ENCODE data around the gene FAM163B.

The FAM163B gene

DNA sequence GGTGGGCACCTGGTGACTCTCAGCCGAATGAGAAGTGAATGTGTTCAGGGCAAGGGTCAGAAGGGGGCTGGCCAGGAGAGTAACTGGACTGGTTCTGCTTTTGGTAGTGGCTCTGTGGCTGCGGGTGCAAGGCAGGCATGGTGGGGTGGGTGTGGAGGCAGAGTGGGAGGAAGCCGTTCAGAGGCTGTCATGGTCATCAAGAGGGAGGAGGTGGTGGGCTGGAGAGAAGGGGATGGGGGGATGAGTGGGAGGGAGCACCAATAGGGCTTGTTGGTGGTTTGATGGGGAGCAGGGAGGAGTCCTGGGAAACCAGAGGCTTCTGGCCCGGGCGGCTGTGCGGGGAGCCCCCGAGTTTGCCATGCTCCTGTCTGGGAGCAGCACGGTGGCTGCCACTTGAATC lies 13.3 kb downstream of the FAM163B start:
- DNase-seq: no peak

DNA sequence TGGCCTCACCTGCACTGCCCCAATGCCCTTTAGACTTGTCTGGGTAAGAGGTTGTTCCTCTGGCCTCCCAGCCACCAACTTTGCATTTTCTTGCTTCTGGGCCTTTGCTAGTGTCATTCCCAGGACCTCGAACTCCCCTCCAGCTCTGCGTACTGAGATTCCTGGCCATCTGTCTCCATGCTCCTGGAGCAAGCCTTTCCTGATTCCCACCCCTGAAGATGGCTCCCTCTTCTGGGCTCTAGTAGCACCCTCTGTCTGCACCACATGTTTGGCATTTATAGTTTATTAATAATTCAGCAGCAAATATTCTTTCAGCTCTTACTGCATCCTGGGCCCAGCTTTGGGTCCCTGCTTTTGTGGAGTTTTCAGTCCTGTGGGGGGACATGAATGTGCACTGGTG lies 14.9 kb downstream of the FAM163B start:
- no peak for DNase-seq

DNA sequence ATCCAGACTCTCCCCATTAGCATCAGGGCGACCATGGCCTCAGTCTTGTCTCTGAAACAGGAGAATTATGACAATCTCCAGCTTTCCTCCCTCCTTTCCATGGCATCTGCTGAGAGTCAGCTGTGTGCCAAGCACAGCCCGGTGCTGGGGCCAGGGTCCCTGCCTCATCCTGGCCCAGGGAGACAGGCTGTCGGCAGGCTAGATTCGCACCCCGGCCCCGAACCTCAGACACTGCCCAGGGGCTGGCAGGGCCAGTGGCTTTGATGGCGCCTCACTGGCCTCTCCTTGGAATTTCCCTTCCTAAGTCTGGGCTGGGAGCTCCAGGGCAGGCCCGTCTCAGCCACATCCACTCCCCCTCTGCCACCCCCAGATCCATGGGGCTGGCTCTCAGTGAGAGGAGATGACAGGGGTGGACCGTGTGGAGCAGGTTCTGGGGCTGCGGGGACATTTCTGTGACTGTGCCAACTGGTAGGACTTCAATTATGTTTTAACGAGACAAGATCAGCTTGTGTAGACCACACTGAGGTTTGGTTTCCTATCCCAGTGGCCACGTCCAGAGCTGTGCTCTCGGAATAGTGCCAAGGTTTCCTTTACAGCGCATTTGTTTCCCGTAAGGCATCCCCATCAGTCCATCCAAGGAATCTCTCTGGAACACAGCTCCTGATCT lies 15.5 kb downstream of the FAM163B start:
- no peak for DNase-seq

DNA sequence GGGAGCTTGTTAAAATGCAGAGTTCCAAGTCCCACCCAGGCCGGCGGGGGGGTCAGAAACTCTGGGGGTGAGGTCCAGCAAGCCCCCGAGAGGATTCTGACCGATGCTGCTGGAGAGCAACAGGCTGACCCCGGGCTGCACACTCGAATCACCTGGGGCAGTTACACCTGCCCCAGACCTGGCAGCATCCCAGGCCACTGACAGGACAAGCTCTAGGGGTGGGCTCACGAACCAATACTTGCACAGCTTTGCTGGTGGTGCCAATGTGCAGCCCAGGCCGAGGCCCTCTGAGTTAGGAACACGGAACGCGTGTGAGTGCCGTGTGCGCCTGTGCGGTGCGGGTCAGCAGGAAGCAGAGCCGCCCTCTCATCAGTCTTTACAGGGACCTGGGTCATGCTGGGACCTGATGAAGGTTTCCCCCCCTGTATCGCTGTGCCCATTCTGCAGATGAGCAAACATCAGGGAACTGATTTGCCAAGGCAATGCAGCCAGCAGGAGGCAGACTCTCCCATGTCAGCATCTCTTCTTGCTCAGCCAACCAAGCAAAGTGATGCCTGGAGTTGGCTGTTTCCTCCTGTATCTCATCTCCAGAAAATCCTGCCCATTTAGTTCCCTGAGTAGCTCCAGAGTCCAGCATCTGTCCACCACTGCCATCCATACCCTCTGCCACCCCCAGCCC lies 16.3 kb downstream of the FAM163B start:
- no peak for DNase-seq

DNA sequence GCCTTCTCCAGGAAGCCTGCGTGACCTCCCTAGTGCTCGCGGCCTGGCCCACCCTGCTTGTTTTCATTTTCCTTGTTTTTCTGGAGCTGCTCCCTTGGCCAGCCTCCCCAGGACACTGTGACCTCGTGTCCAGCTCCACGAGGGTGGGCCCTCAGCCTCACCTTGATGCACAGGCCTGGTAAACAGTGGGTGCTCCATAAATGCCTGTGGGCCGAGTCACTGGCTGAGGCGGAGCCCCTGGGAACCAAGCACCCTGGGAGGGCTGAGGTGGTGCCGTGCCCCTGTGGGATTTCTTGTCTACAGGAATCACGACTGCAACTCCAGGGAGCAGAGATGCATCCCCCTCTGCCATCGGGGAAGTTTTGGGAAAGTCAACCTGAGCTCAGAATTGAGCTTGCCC lies 17.2 kb downstream of the FAM163B start:
- DNase-seq: no peak

DNA sequence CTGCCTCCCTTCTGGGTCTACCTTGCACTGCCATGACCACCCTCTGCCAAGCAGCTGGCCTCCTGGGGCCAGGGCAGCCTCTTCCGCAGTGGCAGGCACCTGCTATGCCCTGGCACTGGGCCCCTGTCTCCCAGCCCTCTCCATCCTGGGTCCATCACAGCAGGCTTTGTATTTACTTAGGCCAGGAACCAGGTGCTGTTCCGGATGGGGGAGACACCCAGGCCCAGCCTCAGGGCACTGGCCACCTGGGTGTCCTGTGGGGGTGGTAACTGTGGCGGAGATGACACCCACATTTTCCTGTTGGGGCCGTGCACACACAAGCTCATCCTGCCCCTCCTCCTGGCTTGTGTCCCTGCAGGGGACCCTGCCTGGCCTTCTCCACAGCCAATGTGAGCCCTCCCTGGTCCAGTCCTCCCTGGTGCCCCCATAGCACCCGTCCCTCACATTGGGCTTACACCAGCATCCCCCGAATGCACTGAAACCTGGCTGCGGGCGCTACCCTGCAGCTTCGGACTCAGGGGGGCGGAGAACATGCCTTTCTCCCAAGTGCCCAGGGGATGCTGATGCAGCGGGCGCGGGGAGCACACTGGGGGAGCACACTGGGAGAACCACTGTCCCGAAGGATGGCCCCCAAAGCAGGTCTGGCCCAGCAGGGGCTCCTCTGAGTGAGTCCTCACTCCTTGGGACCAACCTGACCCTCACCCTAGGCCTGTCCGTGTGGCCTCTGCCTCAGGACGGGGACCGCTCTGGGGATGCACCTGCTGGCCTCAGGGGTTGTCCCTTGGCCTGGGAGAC lies 17.9 kb downstream of the FAM163B start:
- no peak for DNase-seq

DNA sequence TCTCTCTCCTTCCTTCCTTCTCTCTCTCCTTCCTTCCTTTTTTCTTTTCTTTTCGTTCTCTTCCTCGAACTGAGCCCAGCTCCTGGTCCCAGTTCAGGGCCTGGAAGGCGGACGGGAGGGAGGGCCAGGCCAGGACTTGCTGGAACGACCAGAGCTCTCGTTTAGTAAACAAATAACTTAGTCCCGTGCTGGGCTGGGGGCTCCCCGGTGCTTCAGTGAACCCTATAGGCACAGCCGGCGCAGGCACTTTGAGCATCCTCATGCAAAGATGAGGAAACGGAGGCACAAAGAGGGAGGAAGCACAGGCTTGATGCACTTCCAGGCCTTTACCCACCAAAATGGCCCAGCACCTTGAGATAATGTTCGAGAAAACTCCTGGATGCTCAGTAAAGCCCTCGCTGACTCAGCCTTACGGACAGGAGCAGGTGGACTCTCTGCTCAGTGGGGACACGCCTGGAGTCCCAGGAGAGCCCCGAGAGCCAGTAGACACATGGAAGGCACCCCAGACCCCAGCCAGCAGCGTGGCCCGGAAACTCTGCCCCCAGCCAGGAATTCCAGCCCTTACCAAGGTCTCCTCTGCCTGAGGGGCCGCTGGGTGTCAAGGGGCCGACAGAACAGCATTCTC lies 18.8 kb downstream of the FAM163B start:
- DNase-seq: no peak

DNA sequence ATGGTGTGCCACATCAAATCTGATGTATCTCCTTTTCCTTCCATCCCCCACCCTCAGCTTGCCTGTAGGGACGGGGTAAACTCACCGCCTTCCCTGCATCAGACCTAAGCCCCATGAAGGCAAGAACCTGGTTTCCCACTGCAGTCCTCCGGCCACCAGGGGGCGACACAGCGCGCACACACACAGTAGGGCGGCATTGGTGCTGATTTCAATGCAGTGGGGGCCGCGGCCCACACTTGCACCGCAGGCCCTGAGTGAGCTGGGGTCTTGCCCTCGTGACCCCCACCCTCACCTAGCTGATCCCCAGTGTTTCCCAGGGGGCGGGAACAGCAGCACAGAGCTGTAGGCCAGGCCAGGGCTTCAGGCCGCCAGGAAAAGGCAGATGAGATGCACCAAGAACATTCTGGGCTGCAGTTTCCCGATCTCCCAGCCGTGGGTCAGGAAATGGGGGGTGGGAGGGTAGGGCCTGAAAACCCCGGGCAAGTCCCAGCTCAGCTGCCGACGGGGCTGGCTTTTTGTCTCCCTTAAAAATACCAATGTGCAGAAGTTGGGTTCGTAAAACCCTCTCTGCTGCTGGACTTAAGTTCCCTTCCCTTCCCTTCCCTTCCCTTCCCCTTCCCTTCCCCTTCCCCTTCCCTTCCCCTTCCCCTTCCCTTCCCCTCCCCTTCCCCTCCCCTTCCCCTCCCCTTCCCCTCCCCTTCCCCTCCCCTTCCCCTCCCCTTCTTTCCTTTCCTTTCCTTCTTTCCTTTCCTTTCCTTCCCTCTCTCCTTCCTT lies 19.5 kb downstream of the FAM163B start:
- DNase-seq: no peak

DNA sequence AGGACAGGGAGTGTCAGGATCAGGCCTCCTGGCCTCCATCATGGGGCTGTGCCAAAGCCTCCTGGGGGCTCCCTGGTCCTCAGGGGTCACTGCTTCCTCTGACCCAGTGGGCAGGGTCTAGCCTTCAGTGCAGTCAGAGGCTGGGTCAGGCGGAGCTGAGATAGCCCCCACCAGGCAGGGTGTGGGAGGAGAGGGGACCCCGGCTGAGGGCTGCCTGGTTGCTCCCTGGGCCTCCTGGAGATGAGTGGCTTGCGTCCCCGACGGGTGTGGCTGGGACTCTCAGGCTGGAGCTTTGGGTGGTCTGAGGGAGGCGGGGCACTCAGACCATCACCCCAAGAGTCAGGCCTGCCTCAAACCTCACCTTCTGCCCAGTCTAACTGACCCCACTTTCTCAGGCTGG lies 21.7 kb downstream of the FAM163B start:
- DNase-seq: no peak

DNA sequence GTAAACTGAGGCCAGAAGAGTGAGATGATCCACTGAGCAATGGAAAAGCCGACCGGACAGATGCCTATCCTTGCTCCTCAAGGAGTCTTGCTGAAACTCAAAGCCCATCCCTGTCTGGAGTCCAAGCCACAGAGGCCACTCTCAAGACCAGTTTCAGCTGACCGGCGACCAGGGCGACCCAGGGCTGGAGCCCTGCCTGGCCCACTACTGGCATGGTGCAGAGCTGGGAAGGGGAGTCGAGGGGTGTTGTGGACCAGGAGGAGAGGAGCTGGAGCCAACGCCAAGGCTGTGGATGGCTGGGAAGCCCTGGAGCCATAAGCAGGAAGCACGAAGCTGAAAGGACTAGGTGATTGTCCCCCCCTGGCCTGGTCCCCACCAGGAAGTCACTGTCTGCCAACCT lies 22.1 kb downstream of the FAM163B start:
- no peak for DNase-seq

DNA sequence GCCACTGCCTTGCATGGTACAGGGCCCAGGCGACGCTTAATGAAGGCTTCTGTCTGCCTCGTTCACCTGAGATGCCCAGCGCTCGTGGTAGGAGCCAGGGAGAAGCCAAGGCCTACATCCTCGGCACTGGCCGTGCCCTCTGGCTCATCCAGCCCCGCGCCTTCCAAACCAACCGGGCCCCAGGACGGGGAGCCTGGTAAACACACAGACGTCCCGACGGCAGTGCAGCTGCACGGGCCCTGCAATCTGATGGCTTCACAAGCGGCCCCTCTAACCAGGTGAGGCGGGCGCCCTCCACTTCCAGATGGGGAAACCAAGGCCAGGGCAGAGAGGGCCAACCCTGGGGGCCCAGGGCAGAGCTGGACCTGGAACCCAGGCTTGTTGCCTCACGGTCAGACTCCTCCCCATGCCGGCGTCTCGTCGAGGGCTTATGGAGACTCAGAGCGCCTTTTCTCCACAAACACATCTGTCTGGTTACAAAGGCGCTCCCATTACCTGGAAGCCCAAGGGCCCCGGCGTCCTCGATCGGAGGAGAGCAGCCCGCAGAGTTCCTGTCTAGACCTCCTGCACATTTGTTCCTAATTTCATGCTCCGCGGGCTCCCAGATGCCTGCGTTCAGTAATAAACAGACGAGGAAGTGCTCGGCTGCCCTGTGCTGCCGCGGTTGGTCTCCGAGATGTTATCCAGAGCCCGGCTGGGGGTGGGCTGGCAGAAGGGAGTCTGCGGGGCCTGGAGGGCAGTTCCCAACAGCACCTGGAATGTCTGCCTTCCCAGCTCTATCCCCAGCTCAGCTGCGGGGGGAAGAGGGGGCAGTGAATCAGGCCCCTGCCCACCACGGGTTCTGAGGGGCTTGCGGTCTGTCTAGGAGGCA lies 23.5 kb downstream of the FAM163B start:
- DNase-seq: peak; percentile 97

DNA sequence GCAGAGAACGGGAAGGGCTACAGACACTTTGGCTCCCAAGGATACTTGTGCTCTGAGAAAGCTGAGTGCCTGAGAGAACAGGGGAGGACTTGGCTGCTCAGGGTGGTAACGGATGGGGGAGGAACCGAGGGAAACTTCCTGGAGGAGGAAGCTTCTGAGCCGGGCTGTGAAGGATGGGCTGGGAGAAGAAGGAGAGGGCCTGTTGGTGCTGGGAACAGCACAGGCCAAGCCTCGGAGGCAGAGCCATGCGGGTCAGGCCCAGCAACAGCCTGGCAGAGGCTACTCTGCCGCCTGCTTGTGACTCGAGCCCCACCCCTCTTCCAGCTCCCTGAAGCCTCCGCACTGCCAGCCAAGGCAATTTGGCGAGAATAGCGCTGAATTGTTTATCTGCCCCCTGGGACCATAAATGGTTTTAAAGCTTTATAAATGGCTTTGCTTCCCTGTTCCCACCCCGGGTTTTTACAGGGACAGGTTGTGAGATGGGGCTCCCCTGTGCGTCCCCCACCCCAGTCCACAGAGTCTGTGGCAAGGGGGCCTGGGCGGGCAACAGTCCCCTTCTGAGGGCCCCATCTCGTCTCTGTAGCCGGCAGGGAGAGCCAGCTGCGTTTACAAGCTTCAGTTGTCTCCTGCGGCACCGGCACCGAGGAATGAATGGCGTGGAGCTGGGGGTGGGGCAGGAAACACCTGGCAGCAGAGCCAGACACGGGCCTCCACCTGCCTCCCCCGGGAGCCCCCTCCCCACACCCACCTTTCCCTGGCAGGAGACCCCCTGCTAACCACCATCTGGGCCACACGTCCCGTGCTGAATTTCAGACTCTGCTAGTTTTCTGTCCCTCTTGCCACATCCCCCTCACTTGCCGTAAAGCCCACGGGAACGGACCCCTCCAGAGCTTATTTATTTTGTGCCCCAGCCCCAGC lies 24.4 kb downstream of the FAM163B start:
- DNase-seq: peak; percentile 99

DNA sequence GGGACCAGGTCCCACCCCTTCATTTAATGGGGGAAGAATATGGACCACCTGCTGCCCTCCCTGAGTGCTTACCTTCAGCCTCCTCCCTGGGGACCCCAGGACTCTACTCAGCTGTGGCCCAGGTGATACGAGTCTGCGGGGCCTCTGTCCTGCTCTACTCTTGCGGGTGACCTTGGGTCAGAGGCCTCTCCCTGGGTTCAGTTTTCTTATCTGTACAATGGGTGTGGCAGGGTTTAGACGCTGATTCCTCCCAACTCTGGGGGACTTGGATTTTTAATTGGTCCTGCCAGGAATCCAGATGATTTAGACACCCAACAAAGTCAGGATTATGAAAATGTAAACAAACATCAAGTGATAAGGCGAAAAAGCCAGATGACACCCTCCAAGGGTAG lies 25.0 kb downstream of the FAM163B start:
- no peak for DNase-seq

DNA sequence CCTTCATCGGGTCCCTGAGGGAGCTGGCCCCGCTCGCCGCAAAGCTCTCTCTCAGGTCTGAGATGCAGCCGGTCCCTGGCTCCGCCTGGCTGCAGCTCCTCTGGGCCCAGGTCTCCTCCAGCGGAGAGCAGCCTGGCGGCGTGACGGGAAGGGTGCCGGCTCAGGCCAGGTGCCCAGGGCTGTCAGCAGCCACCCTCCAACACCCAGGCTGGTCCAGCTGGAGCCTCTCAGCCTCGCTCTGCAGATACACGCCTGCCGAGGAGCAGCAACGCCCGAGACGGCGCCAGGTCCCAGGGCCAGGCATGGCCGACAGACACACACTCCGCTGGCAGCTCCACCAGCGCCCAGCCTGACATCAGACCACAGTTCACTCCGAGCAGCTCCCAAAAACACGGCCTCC lies 25.6 kb downstream of the FAM163B start:
- no peak for DNase-seq

DNA sequence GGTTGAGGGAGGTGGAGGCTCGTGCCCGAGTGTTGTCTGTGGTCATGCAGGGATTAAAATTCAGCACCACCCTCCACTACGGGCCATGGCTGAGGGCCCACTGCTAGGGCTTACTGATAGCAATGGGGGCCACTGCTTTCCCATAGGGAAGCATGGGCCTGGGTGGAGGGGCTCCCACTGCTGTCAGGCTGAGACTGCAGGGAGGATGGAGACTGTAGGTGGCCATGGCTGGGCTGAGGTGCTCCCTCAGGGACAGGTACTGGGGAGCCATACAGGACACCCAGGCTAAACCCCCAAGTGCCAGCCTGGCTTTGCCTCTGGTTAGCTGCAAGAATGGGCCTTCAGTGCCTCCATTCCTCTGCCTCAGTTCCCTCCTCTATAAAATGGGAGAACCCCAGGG lies 26.1 kb downstream of the FAM163B start:
- DNase-seq: no peak

DNA sequence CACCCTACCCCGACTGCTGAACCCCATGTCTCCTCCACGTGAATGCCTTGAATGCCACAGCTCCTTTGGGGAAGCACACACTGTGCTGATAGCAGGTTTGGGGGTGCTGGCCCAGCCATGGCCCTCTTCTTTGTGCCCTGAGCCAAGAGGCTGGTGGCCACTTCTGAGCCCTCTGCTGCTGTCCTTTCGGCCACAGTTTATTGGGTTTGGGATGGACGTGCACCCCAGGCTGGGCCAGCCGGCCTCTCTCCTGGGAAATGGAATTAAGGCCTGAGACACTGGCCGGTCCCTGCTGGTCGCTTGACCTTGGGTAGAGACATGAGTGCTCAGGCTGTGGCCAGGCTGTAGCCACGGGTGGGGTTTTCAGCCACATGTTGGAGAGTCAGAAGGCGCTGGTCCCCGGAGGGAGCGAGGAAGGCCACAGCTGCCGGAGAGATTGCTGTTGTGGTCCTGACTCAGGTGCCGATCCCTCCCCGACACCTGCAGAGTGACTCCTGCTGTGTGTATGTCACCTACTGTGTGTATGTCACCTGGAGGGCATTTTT lies 26.6 kb downstream of the FAM163B start:
- no peak for DNase-seq

DNA sequence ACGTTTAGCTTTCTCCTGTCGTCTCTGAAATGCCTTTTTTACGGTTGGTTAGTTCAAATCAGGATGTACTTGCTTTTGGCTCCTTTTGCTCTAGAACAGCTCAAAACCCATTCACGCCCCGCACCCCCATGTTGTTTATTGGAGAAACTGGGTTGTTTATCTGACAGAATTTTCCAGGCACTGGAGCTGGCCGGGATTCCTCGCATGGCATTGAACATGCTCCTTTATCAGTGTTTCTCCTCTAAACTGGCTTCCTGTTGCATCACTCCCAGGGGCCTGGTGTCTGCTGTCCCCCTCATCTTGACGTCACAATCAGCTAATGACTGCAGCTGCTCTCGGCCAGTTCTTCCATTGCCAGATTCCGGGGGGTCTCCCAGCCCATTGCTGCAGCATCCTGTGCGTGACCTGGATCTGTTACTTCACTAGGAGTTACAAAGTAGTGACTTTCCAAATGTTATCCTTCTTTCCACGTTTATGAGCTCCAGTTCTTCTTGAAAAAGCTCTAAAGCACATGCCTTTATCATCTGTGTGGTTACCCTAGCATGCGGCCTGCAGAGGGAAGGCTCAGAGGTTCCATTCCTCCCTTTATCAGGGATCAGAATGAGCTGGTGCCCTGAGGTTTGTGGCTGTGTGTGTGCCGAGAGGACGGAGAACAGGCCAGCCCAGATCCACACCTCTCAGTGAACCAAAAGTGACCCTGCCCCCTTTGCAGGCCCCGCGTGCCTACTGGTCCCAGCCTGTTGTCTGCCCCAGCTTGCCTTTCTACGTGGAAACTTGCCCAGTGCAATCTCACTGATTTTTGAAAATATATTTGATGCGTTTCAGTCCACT lies 27.5 kb downstream of the FAM163B start:
- DNase-seq: no peak

DNA sequence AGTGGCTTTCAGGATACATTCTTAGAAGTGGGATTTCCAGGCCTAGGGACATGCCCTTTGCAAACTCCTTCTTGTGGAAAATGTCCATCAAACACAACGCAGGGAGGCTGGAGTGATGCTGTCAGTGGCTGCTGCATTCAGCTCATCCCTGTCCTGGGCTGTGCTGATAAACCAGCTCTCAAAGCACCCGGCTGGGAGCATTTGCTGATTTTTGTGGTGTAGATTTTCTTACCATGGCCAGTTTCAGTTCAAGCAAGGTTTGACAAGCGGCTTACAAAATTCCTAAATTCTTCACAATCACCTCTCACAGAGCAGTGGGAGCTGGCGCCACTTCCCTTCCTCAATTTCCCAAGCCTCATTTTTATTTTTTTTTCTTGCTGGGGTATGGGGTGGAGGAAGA lies 28.2 kb downstream of the FAM163B start:
- no peak for DNase-seq

DNA sequence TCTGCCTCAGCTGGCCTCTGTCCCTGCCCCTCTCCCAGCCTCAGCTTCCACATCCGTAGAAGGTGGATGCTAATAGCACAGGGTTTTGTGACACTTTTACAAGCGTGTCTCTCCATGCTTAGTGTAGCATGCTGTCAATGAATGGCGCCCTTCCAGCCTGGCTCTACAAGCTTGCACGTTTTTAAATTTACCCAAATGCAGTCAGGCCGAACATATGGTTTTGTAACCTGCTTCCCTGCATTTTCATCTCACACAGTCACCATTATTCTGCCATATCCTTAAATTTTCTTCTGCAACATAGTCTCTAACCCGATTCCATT lies 28.8 kb downstream of the FAM163B start:
- DNase-seq: peak; percentile 67
